Measurements from ENCODE around the gene SFXN2.

GRCh38 chr10:102752934-102753664 lies 38.7 kb downstream of the SFXN2 start:
- TF ChIP-seq, protein P1, sequence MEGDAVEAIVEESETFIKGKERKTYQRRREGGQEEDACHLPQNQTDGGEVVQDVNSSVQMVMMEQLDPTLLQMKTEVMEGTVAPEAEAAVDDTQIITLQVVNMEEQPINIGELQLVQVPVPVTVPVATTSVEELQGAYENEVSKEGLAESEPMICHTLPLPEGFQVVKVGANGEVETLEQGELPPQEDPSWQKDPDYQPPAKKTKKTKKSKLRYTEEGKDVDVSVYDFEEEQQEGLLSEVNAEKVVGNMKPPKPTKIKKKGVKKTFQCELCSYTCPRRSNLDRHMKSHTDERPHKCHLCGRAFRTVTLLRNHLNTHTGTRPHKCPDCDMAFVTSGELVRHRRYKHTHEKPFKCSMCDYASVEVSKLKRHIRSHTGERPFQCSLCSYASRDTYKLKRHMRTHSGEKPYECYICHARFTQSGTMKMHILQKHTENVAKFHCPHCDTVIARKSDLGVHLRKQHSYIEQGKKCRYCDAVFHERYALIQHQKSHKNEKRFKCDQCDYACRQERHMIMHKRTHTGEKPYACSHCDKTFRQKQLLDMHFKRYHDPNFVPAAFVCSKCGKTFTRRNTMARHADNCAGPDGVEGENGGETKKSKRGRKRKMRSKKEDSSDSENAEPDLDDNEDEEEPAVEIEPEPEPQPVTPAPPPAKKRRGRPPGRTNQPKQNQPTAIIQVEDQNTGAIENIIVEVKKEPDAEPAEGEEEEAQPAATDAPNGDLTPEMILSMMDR (conservative IDR thresholded peaks at IDR 0.05; ENCODE audit: low read length) = peak; percentile 83
- no peak for TF ChIP-seq EZH2phosphoT487 (IDR thresholded peaks at IDR 0.05; ENCODE audit: borderline replicate concordance, low read depth, low read length)
